NCI-H1105 (cell line): ENCODE data around the gene CLSTN2.

ENCODE experiments used
- DNase-seq: peaks from one replicate; lab custom pipeline; 2025; lab: John Stamatoyannopoulos, UW

CLSTN2 gene

GRCh38 chr3:140284372-140284771, 349.4 kb downstream of the CLSTN2 start:
- DNase-seq: no peak

GRCh38 chr3:140285380-140285779, 350.4 kb downstream of the CLSTN2 start:
- DNase-seq: peak; percentile 1

GRCh38 chr3:140288595-140288994, 353.6 kb downstream of the CLSTN2 start:
- DNase-seq: no peak

- DNase-seq: no peak
Measured at GRCh38 chr3:140290105-140290504, 355.1 kb downstream of the CLSTN2 start.

- DNase-seq: no peak
Measured at GRCh38 chr3:140292170-140292569, 357.2 kb downstream of the CLSTN2 start.

GRCh38 chr3:140292684-140293083, 357.7 kb downstream of the CLSTN2 start:
- no peak for DNase-seq

- no peak for DNase-seq
Measured at GRCh38 chr3:140294058-140294457, 359.1 kb downstream of the CLSTN2 start.

GRCh38 chr3:140296796-140297352, 361.9 kb downstream of the CLSTN2 start:
- DNase-seq: no peak

- no peak for DNase-seq
Measured at GRCh38 chr3:140298043-140298442, 363.1 kb downstream of the CLSTN2 start.

GRCh38 chr3:140298569-140299070, 363.6 kb downstream of the CLSTN2 start:
- no peak for DNase-seq

GRCh38 chr3:140303875-140304274, 368.9 kb downstream of the CLSTN2 start:
- DNase-seq: no peak

- no peak for DNase-seq
Measured at GRCh38 chr3:140308535-140308934, 373.6 kb downstream of the CLSTN2 start.

GRCh38 chr3:140311428-140311827, 376.4 kb downstream of the CLSTN2 start:
- DNase-seq: no peak

- DNase-seq: no peak
Measured at GRCh38 chr3:140315955-140316354, 381.0 kb downstream of the CLSTN2 start.

GRCh38 chr3:140316466-140316865, 381.5 kb downstream of the CLSTN2 start:
- DNase-seq: no peak

GRCh38 chr3:140316868-140317400, 381.9 kb downstream of the CLSTN2 start:
- no peak for DNase-seq

- DNase-seq: no peak
Measured at GRCh38 chr3:140319739-140320138, 384.8 kb downstream of the CLSTN2 start.

GRCh38 chr3:140323561-140323960, 388.6 kb downstream of the CLSTN2 start:
- DNase-seq: no peak

- no peak for DNase-seq
Measured at GRCh38 chr3:140332131-140332530, 397.1 kb downstream of the CLSTN2 start.

- DNase-seq: no peak
Measured at GRCh38 chr3:140334132-140334929, 399.3 kb downstream of the CLSTN2 start.

GRCh38 chr3:140336465-140336864, 401.5 kb downstream of the CLSTN2 start:
- DNase-seq: no peak

GRCh38 chr3:140338916-140339315, 403.9 kb downstream of the CLSTN2 start:
- no peak for DNase-seq

GRCh38 chr3:140341203-140341602, 406.2 kb downstream of the CLSTN2 start:
- no peak for DNase-seq
